K562 (cell line): ENCODE data around the gene SNAPC2. TPM values are rescaled to one million over a fixed set of nuclear protein-coding genes. Genes with fewer than 3 reads are reported as not detected.

Experiments used
- ARID4B ChIP-seq: sonication (generic); formaldehyde crosslinking; IDR thresholded peaks from 2 replicates; pipeline ENCODE4 v1.8.0; 2022; ENCODE audit warnings: mild to moderate bottlenecking, missing genetic modification reagents
- CBFA2T2 ChIP-seq: fragments of 450-650 bp; conservative IDR thresholded peaks from 2 replicates; pipeline ENCODE4 v1.6.1; 2017; ENCODE audit warnings: mild to moderate bottlenecking
- GABPB1 ChIP-seq: sonication (generic); formaldehyde crosslinking; IDR thresholded peaks from 2 replicates; pipeline ENCODE4 v1.8.0; 2022; ENCODE audit warnings: mild to moderate bottlenecking, missing genetic modification reagents
- HBP1 ChIP-seq: fragments of 450-650 bp; formaldehyde crosslinking; IDR thresholded peaks from 2 replicates; pipeline ENCODE4 v1.4.0; 2022; ENCODE audit warnings: missing genetic modification characterization
- ILK ChIP-seq: fragments of 450-650 bp; IDR thresholded peaks from 2 replicates; pipeline ENCODE4 v1.6.1; 2016; ENCODE audit warnings: missing genetic modification characterization, low read depth, mild to moderate bottlenecking, missing compliant biosample characterization, moderate library complexity, borderline replicate concordance
- KDM2B ChIP-seq: fragments of 250-450 bp; sonication (Bioruptor Pico); IDR thresholded peaks from 2 replicates; pipeline ENCODE4 v1.8.0; 2021; ENCODE audit warnings: mild to moderate bottlenecking, moderate library complexity
- NRF1 ChIP-seq, 2 experiments: fragments of 450-650 bp; IDR thresholded peaks in 1 of 2; conservative IDR thresholded peaks in 1 of 2; 2 replicates each; pipeline ENCODE4 v1.6.1; 2014; ENCODE audit warnings: mild to moderate bottlenecking in 2 of 2
- PHF20 ChIP-seq: fragments of 450-650 bp; IDR thresholded peaks from 2 replicates; pipeline ENCODE4 v1.6.1; 2018; ENCODE audit not compliant: partially characterized antibody
- SOX6 ChIP-seq: fragments of 450-650 bp; IDR thresholded peaks from 2 replicates; pipeline ENCODE4 v1.6.1; 2014; ENCODE audit warnings: mild to moderate bottlenecking
- TRIM28 ChIP-seq: fragments of 450-650 bp; IDR thresholded peaks from 2 replicates; pipeline ENCODE4 v1.6.1; 2017
- ZBTB26 ChIP-seq: fragments of 450-650 bp; formaldehyde crosslinking; IDR thresholded peaks from 2 replicates; pipeline ENCODE4 v1.4.0; 2022; ENCODE audit warnings: missing genetic modification characterization
- ZBTB43 ChIP-seq: sonication (generic); formaldehyde crosslinking; IDR thresholded peaks from 2 replicates; pipeline ENCODE4 v1.8.0; 2023; ENCODE audit warnings: mild to moderate bottlenecking, missing genetic modification reagents
- polyA plus RNA-seq, 8 experiments: library from polyadenylated mRNA; depleted of rRNA in 4 of 8; stranded (reverse) in 5 of 8; unstranded in 3 of 8; fragments of >200 nt; fragmentation: Nextera tagmentation in 2 of 8; fragmentation: Illumina TruSeq in 1 of 8; extraction: Ambion mirVana in 2 of 8; extraction: Trizol in 1 of 8; gene quantifications; 2 replicates each; pipeline versions ENCODE4 v1.2.1 to v1.2.3, GENCODE V29; 2011 to 2014; ENCODE audit warnings: inconsistent platforms in 1 of 8, missing spikeins in 1 of 8
- total RNA-seq, 7 experiments: library from RNA; depleted of rRNA in 6 of 7; stranded (reverse); fragments of >200 nt in 6 of 7; fragmentation: Illumina TruSeq in 2 of 7; extraction: Trizol in 2 of 7; gene quantifications; 2 replicates each; pipeline versions ENCODE4 v1.2.1 to v1.2.3, GENCODE V29; 2011 to 2021; ENCODE audit warnings: low replicate concordance in 1 of 7

Gene SNAPC2
- total and polyA plus RNA-seq, 9 of the 15 experiments (the other 6 are each of a cell fraction or from before 2014, with no cell fraction given): 0.59 to 45.1 (median 15.3) TPM

- TF ChIP-seq HBP1 (CRISPR knock-in tag) (no peak), SOX6 (no peak), ZBTB26 (CRISPR knock-in tag) (no peak), CBFA2T2 (no peak), NRF1 (conservative IDR thresholded peaks at IDR 0.05 in 1 of 2, IDR thresholded peaks at IDR 0.05 in 1 of 2) (peak in 1 of 2 experiments; percentile 58; a peak in 2 of 4 replicates), GABPB1 (CRISPR knock-in tag) (no peak), KDM2B (0 out of 2 replicates have a peak, but pooled peaks have one; percentile 4), ILK (tag) (no peak), TRIM28 (no peak), ZBTB43 (CRISPR knock-in tag) (no peak), PHF20 (peak; percentile 62), ARID4B (CRISPR knock-in tag) (peak; percentile 4)
These were observed 47.6 kb upstream of the SNAPC2 start (continued) for GRCh38 chr19:7872306-7873204.
